K562 (cell line): ENCODE results near the gene USP13. TPM values are rescaled to one million over a fixed set of nuclear protein-coding genes. Genes with fewer than 3 reads are reported as not detected.

Experiments used
- BRD9 ChIP-seq: fragments of 450-650 bp; IDR thresholded peaks from 2 replicates; pipeline ENCODE4 v1.6.1; 2018; ENCODE audit warnings: low read depth; ENCODE audit not compliant: partially characterized antibody
- E2F3 ChIP-seq: fragments of 250-450 bp; sonication (Bioruptor Pico); IDR thresholded peaks from 2 replicates; pipeline ENCODE4 v1.4.0; 2020; ENCODE audit warnings: mild to moderate bottlenecking
- ESRRB ChIP-seq: fragments of 250-450 bp; sonication (Bioruptor Pico); IDR thresholded peaks from 2 replicates; pipeline ENCODE4 v1.5.0; 2020; ENCODE audit warnings: mild to moderate bottlenecking, moderate library complexity, borderline replicate concordance
- FOXJ2 ChIP-seq: fragments of 200-800 bp; sonication (Bioruptor generic); IDR thresholded peaks from 2 replicates; pipeline ENCODE4 v1.6.1; 2016; ENCODE audit warnings: missing genetic modification characterization, missing compliant biosample characterization
- GABPB1 ChIP-seq: sonication (generic); formaldehyde crosslinking; IDR thresholded peaks from 2 replicates; pipeline ENCODE4 v1.8.0; 2022; ENCODE audit warnings: mild to moderate bottlenecking, missing genetic modification reagents
- GATAD2B ChIP-seq: fragments of 450-650 bp; IDR thresholded peaks from 2 replicates; pipeline ENCODE4 v1.6.1; 2017; ENCODE audit warnings: mild to moderate bottlenecking, borderline replicate concordance
- KDM4B ChIP-seq, 2 experiments: fragments of 450-650 bp in 1 of 2; sonication (generic) in 1 of 2; IDR thresholded peaks; 2 replicates each; pipeline ENCODE4 v1.6.1; 2016 to 2017; ENCODE audit warnings: borderline replicate concordance in 2 of 2, antibody characterized with exemption in 1 of 2, low read depth in 1 of 2, mild to moderate bottlenecking in 1 of 2
- KDM5B ChIP-seq: fragments of 200-600 bp; sonication (generic); IDR thresholded peaks from 2 replicates; pipeline ENCODE4 v1.6.1; 2012; ENCODE audit warnings: low read depth, mild to moderate bottlenecking, moderate library complexity, low read length, control low read depth, inconsistent platforms; ENCODE audit not compliant: insufficient replicate concordance
- MAFF ChIP-seq: IDR thresholded peaks from 2 replicates; pipeline ENCODE4 v1.6.1; 2012; ENCODE audit warnings: low read length, improper control_type of control experiment
- MTA3 ChIP-seq: fragments of 450-650 bp; formaldehyde crosslinking; IDR thresholded peaks from 2 replicates; pipeline ENCODE4 v1.6.1; 2017; ENCODE audit warnings: mild to moderate bottlenecking, borderline replicate concordance
- PHF8 ChIP-seq: fragments of 200-600 bp; sonication (generic); IDR thresholded peaks from 2 replicates; pipeline ENCODE4 v1.6.1; 2012; ENCODE audit warnings: mixed run types, mild to moderate bottlenecking, inconsistent platforms, low read length, moderate library complexity, borderline replicate concordance
- PML ChIP-seq: IDR thresholded peaks from 2 replicates; pipeline ENCODE4 v1.6.1; 2012; ENCODE audit warnings: low read length, inconsistent platforms
- RBBP5 ChIP-seq: fragments of 200-600 bp; sonication (generic); IDR thresholded peaks from 2 replicates; pipeline ENCODE4 v1.6.1; 2012; ENCODE audit warnings: borderline replicate concordance, mild to moderate bottlenecking, low read length, control low read depth, inconsistent platforms; ENCODE audit not compliant: insufficient read depth, poor library complexity, severe bottlenecking
- RBFOX2 ChIP-seq: fragments of 200-400 bp; formaldehyde crosslinking; IDR thresholded peaks from 2 replicates; pipeline ENCODE4 v1.6.1; 2017; ENCODE audit warnings: low read depth, mild to moderate bottlenecking, low read length, moderate library complexity
- RBM25 ChIP-seq: fragments of 200-400 bp; formaldehyde crosslinking; IDR thresholded peaks from 2 replicates; pipeline ENCODE4 v1.6.1; 2018; ENCODE audit warnings: low read length, low read depth, moderate library complexity; ENCODE audit not compliant: severe bottlenecking
- SFPQ ChIP-seq: fragments of 200-400 bp; formaldehyde crosslinking; IDR thresholded peaks from 2 replicates; pipeline ENCODE4 v1.6.1; 2017; ENCODE audit warnings: mild to moderate bottlenecking, low read depth, low read length, moderate library complexity
- ZBTB1 ChIP-seq: sonication (generic); formaldehyde crosslinking; IDR thresholded peaks from 2 replicates; pipeline ENCODE4 v1.8.1; 2023; ENCODE audit warnings: missing genetic modification reagents, low read depth, mild to moderate bottlenecking, borderline replicate concordance
- ZBTB17 ChIP-seq: fragments of 450-650 bp; formaldehyde crosslinking; IDR thresholded peaks from 2 replicates; pipeline ENCODE4 v1.4.0; 2020; ENCODE audit warnings: mild to moderate bottlenecking
- ZHX1 ChIP-seq: fragments of 150-350 bp; conservative IDR thresholded peaks from 2 replicates; pipeline ENCODE4 v1.6.1; 2014; ENCODE audit warnings: low read length
- ZNF253 ChIP-seq: fragments of 250-450 bp; sonication (Bioruptor Pico); conservative IDR thresholded peaks from 2 replicates; pipeline ENCODE4 v1.6.1; 2021; ENCODE audit warnings: mild to moderate bottlenecking
- polyA plus RNA-seq, 8 experiments: library from polyadenylated mRNA; depleted of rRNA in 4 of 8; stranded (reverse) in 5 of 8; unstranded in 3 of 8; fragments of >200 nt; fragmentation: Nextera tagmentation in 2 of 8; fragmentation: Illumina TruSeq in 1 of 8; extraction: Ambion mirVana in 2 of 8; extraction: Trizol in 1 of 8; gene quantifications; 2 replicates each; pipeline versions ENCODE4 v1.2.1 to v1.2.3, GENCODE V29; 2011 to 2014; ENCODE audit warnings: inconsistent platforms in 1 of 8, missing spikeins in 1 of 8
- total RNA-seq, 7 experiments: library from RNA; depleted of rRNA in 6 of 7; stranded (reverse); fragments of >200 nt in 6 of 7; fragmentation: Illumina TruSeq in 2 of 7; extraction: Trizol in 2 of 7; gene quantifications; 2 replicates each; pipeline versions ENCODE4 v1.2.1 to v1.2.3, GENCODE V29; 2011 to 2021; ENCODE audit warnings: low replicate concordance in 1 of 7
- TF ChIP-seq, protein P1 (sequence below): fragments of 250-450 bp; sonication (Bioruptor Pico); IDR thresholded peaks from 2 replicates; pipeline ENCODE4 v1.4.0; 2020; ENCODE audit warnings: mild to moderate bottlenecking, moderate library complexity

Gene USP13
- total and polyA plus RNA-seq, 9 of the 15 experiments (the other 6 are each of a cell fraction or from before 2014, with no cell fraction given), result 0.11 to 2.3 (median 0.51) TPM

GRCh38 chr3:179604321-179605078 lies 48.3 kb upstream of the USP13 start, which contains the start of the genes MRPL47 and NDUFB5 (continued):
- TF ChIP-seq KDM5B (peak; percentile 85), PHF8 (peak; percentile 86), ZBTB17 (no peak), GABPB1 (CRISPR knock-in tag) (peak; percentile 98), ZNF253 (CRISPR knock-in tag) (no peak), RBBP5 (peak; percentile 84), BRD9 (peak; percentile 54), ZBTB1 (peak; percentile 93; the same call in 1 of the 2 replicates), MAFF (no peak; the same call in 1 of the 2 replicates), PML (peak; percentile 89; the same call in 1 of the 2 replicates), RBM25 (no peak), GATAD2B (no peak), ZHX1 (0 out of 2 replicates have a peak, but pooled peaks have one; percentile 56), FOXJ2 (0 out of 2 replicates have a peak, but pooled peaks have one; percentile 52), SFPQ (no peak), E2F3 (CRISPR knock-in tag) (no peak), MTA3 (peak; percentile 77; the same call in 1 of the 2 replicates), KDM4B (IDR thresholded peaks at IDR 0.05; ENCODE audit: borderline replicate concordance in 2 of 2, low read depth in 1 of 2) (peak in 1 of 2 experiments; percentile 80; a peak in 1 of 4 replicates), ESRRB (CRISPR knock-in tag) (no peak), RBFOX2 (peak; percentile 95)
- TF ChIP-seq, protein P1, sequence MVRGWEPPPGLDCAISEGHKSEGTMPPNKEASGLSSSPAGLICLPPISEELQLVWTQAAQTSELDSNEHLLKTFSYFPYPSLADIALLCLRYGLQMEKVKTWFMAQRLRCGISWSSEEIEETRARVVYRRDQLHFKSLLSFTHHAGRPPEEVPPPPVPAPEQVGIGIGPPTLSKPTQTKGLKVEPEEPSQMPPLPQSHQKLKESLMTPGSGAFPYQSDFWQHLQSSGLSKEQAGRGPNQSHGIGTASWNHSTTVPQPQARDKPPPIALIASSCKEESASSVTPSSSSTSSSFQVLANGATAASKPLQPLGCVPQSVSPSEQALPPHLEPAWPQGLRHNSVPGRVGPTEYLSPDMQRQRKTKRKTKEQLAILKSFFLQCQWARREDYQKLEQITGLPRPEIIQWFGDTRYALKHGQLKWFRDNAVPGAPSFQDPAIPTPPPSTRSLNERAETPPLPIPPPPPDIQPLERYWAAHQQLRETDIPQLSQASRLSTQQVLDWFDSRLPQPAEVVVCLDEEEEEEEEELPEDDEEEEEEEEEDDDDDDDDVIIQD (CRISPR knock-in tag), result no peak
